SU-DHL-6 (cell line): ENCODE results near the gene RAB11B.

Experiments
- CTCF ChIP-seq: fragments of 200-600 bp; sonication (generic); IDR thresholded peaks from one replicate; pipeline ENCODE4 v1.5.1; 2017; ENCODE audit warnings: antibody characterized with exemption, mild to moderate bottlenecking, low read length, moderate library complexity; ENCODE audit not compliant: insufficient read depth, poor library complexity, severe bottlenecking
- EZH2phosphoT487 ChIP-seq: fragments of 200-600 bp; sonication (generic), shearing (Covaris generic); conservative IDR thresholded peaks from 2 replicates; pipeline ENCODE4 v1.6.1; 2018; ENCODE audit warnings: mild to moderate bottlenecking, antibody characterized with exemption, low read length, moderate library complexity, mixed read lengths

GRCh38 chr19:8421484-8422461, 31.6 kb downstream of the RAB11B start:
- no peak for TF ChIP-seq CTCF
- TF ChIP-seq EZH2phosphoT487: no peak
